ENCODE results near the gene KIF18B.

The KIF18B gene

DNA sequence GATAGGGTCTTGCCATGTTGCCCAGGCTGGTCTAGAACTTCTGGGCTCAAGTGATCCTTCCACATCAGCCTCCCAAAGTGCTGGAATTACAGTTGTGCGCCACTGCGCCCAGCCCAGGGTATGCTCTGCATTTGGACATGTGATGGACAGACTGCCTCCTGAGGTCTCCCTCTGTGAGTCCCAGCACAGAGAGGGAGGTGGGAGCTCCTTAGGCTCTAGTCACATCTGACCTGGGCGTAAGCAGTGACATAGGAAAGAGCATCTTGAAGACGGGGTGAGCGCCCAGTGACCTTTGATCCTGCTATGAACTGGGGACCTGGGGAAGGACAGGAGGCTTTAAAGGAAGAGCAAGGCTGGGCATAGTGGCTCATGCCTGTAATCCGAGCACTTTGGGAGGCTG is 30.1 kb downstream of the KIF18B start:
- TF ChIP-seq, protein P1, sequence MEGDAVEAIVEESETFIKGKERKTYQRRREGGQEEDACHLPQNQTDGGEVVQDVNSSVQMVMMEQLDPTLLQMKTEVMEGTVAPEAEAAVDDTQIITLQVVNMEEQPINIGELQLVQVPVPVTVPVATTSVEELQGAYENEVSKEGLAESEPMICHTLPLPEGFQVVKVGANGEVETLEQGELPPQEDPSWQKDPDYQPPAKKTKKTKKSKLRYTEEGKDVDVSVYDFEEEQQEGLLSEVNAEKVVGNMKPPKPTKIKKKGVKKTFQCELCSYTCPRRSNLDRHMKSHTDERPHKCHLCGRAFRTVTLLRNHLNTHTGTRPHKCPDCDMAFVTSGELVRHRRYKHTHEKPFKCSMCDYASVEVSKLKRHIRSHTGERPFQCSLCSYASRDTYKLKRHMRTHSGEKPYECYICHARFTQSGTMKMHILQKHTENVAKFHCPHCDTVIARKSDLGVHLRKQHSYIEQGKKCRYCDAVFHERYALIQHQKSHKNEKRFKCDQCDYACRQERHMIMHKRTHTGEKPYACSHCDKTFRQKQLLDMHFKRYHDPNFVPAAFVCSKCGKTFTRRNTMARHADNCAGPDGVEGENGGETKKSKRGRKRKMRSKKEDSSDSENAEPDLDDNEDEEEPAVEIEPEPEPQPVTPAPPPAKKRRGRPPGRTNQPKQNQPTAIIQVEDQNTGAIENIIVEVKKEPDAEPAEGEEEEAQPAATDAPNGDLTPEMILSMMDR (IDR thresholded peaks at IDR 0.05), result no peak
- H3K27ac ChIP-seq, result no peak overlapping the region
- no peak overlapping the region for H3K4me3 ChIP-seq (ENCODE audit: low read depth in 1 of 2, low read length in 1 of 2)
- H3K9me3 ChIP-seq, result no peaks in the 10 kb centered on the region
- peaks cover 3 to 7% of the 10 kb centered on the region in 2 experiments for H3K4me1 ChIP-seq (ENCODE audit: control insufficient read depth in 1 of 2, insufficient read depth in 1 of 2, low read depth in 1 of 2, low read length in 1 of 2)
- H3K27me3 ChIP-seq, result peaks cover 46% of the 10 kb centered on the region
- no peaks in the 10 kb centered on the region for H3K36me3 ChIP-seq

DNA sequence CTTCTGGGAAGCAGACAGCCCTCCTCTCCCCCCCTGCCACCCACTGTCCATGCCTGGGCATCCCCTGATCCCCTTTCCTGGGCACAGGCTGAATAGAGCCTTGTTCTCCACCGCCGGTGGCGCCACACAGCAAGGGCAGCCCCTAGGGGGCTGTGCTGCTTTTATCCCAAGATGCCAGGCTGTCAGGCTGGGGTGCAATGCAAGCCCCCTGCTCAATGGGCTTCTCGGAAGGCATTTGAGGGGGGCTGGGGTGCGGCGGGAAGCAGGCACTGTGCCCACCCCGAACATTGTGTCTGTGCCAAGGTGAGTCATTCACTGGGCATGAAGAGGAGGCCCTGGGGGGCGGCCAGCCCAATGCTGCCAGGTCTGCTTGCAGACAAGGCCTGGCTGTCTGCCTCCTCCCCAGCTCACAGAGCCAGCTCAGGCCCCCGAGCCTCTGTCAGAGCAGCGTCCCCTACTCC is 30.8 kb downstream of the KIF18B start:
- Histone ChIP-seq H3K9me3 (no peaks in the 10 kb centered on the region), H3K36me3 (no peaks in the 10 kb centered on the region), H3K4me1 (ENCODE audit: control insufficient read depth in 1 of 2, insufficient read depth in 1 of 2, low read depth in 1 of 2, low read length in 1 of 2) (peaks cover 3 to 7% of the 10 kb centered on the region in 2 experiments), H3K27me3 (peaks cover 46% of the 10 kb centered on the region), H3K27ac (no peak overlapping the region), H3K4me3 (ENCODE audit: low read depth in 1 of 2, low read length in 1 of 2) (no peak overlapping the region)
- TF ChIP-seq, protein P1 (IDR thresholded peaks at IDR 0.05), result no peak

DNA sequence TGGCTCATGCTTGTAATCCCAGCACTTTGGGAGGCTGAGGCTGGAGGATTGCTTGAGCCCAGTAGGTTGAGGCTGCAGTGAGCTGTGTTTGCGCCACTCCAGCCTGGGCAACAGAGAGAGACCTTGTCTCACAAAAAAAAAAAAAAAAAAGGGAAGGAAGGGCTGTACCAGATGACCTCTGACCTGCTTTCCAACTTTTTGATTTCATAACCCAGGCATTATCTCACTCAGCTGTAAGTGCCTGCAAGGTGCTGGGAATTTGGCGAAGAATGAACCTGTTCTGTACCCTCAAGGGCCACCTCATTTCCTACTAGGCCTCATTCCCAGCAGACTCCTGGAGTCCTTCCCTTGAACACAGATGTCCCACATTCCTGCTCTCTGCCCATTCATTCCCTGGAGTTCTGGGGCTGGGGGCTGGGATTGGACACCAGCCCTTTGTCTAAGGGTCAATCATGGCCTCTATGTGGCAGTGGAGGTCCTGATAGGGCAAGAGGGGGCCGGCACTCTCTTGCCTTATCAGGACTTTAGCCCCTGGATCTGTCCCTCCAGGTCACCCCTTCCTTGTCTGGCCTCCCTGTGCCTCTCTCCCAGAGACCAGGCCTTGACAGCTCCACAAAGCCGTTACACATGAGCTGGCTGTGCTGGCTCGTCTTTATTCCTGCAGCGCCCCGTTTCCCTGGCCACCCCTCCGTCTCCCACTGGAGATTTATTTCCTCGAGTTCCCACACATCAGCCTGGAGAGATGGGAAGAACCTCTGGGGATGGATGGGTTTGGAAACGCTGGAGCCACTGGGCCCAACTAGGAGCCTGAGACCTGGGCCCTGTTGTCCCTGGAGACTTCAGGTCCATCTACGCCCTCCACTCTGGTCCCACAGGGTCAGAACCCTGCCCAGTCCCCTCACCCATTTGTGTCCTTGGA is 31.5 kb downstream of the KIF18B start:
- Histone ChIP-seq H3K27me3 (peaks cover 46% of the 10 kb centered on the region), H3K27ac (no peak overlapping the region), H3K4me1 (ENCODE audit: control insufficient read depth in 1 of 2, insufficient read depth in 1 of 2, low read depth in 1 of 2, low read length in 1 of 2) (peaks cover 8 to 14% of the 10 kb centered on the region in 2 experiments), H3K36me3 (no peaks in the 10 kb centered on the region), H3K4me3 (ENCODE audit: low read depth in 1 of 2, low read length in 1 of 2) (no peak overlapping the region), H3K9me3 (no peaks in the 10 kb centered on the region)
- TF ChIP-seq, protein P1 (IDR thresholded peaks at IDR 0.05), result no peak

DNA sequence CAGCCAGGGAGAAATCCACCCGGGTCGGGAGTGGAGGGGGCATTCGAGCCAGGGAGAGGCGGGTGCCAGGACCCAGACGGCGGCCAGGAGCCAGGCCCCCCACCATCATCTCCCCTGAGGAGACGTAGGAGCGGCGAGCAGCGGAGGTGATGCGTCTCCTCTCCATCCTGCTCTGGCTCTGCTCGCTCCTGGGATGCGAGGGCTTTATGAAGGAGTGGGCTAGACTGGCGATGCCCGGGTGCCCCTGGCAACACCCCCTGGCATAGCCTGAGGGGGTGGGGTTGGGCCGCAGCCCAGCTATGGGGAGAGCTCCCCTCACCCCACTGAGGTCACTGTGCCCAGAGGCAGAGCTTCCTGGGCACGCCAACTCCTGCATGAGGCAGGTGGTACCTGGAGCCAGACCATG is 32.2 kb downstream of the KIF18B start, which contains the start of gene GFAP:
GFAP (minus strand) TSS at position 180 of the 406 bp plus-strand sequence; CDS start at position 166, 14 bp downstream.
- H3K27ac ChIP-seq, result no peak within 1 kb of the TSS
- H3K27me3 ChIP-seq, result peaks cover 46% of the 10 kb centered on the region
- H3K4me3 ChIP-seq (ENCODE audit: low read depth in 1 of 2, low read length in 1 of 2), result no peak within 1 kb of the TSS
- H3K4me1 ChIP-seq (ENCODE audit: control insufficient read depth in 1 of 2, insufficient read depth in 1 of 2, low read depth in 1 of 2, low read length in 1 of 2), result peaks cover 11 to 17% of the 10 kb centered on the region in 2 experiments
- H3K9me3 ChIP-seq, result no peaks in the 10 kb centered on the region
- H3K36me3 ChIP-seq, result no peaks in the 10 kb centered on the region
- TF ChIP-seq, protein P1 (IDR thresholded peaks at IDR 0.05), result no peak

DNA sequence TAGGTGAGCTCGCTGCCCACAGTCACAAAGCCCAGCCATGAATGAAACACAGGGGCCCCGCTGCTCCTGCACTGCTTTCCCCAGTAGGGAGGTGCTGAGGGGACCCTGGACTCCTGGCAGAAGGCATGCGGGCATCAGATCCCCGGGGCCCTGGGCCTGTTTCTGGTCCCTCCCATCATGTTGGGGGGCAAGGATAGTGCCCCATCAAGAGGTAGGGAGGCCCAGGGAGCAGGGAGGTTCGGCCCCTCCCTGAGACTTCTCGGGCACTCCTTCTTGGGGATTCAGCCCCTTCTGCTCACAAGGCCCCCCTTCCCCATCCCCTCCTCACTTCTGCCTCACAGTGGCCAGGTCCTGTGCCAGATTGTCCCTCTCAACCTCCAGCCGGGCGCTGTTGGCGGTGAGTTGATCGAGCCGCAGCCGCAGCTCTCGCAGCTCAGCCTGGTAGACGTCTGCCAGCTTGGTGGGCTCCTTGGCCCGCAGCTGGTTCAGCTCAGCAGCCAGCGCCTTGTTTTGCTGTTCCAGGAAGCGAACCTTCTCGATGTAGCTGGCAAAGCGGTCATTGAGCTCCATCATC is 32.8 kb downstream of the KIF18B start:
- H3K36me3 ChIP-seq, result no peaks in the 10 kb centered on the region
- peaks cover 41% of the 10 kb centered on the region for H3K27me3 ChIP-seq
- H3K4me1 ChIP-seq (ENCODE audit: control insufficient read depth in 1 of 2, insufficient read depth in 1 of 2, low read depth in 1 of 2, low read length in 1 of 2), result peaks cover 11 to 17% of the 10 kb centered on the region in 2 experiments
- no peak overlapping the region for H3K27ac ChIP-seq
- no peaks in the 10 kb centered on the region for H3K9me3 ChIP-seq
- TF ChIP-seq, protein P1 (IDR thresholded peaks at IDR 0.05), result no peak
- H3K4me3 ChIP-seq (ENCODE audit: low read depth in 1 of 2, low read length in 1 of 2), result no peak overlapping the region
